Measurements from ENCODE around the gene FXR2. TPM values are rescaled to one million over a fixed set of nuclear protein-coding genes. Genes with fewer than 3 reads are reported as not detected.

FXR2 gene
- total and polyA plus RNA-seq, 9 of the 15 experiments (the other 6 are each of a cell fraction or from before 2014, with no cell fraction given): 2.0 to 49.3 (median 24.5) TPM

DNA sequence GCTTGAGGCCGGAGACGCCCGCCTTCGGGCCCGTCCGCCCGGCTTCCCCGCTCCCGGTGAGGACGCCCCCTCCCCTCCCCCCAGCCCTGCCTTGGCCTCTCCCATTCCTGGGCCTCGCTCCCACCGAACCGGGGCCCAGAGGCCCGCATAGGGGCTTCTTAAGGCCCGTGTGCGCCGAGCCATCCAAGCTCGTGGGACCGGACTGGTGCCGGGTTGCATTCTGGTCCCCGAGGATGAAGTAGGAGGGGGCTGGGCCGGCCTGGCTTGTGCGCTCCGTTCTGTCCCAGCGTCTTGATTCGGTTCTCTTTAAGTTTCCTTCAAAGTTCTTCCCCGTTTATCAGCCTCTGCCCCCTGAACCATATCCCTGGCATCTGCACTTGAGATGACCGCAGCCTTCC is 52.5 kb downstream of the FXR2 start:
- Histone ChIP-seq H3K27me3 (ENCODE audit: control insufficient read depth in 2 of 2, insufficient read depth in 2 of 2, low read length in 2 of 2) (no peaks in the 10 kb centered on the region), H3K4me1 (replicated peaks in 1 of 2; ENCODE audit: control insufficient read depth in 2 of 2, insufficient read depth in 2 of 2, low read length in 2 of 2) (peaks cover 10 to 47% of the 10 kb centered on the region in 2 experiments; a peak in 4 of 5 replicates), H3K27ac (ENCODE audit: extremely low read depth, low read depth, low read length) (peak overlapping the region; percentile 81), H3K4me3 (peak overlapping the region; percentile 76), H2AFZ (ENCODE audit: low read depth, low read length) (no peak overlapping the region), H4K20me1 (replicated peaks; ENCODE audit: control insufficient read depth, insufficient read depth, low read length) (no peaks in the 10 kb centered on the region), H3K79me2 (ENCODE audit: control insufficient read depth, insufficient read depth, low read length) (peaks cover 33% of the 10 kb centered on the region), H3K36me3 (ENCODE audit: control insufficient read depth, insufficient read depth, low read length) (peaks cover 43% of the 10 kb centered on the region; the same call in 2 of the 3 replicates), H3K9me1 (ENCODE audit: control insufficient read depth, insufficient read depth, low read length) (no peaks in the 10 kb centered on the region), H3K4me2 (ENCODE audit: insufficient read depth, low read length) (peak overlapping the region; percentile 98), H3K9ac (ENCODE audit: insufficient read depth in 1 of 2, low read depth in 2 of 2, low read length in 2 of 2) (peak overlapping the region; percentile 85 to 95), H3K9me3 (replicated peaks; ENCODE audit: control insufficient read depth, insufficient read depth, low read depth, low read length) (no peaks in the 10 kb centered on the region)
- TSS peak; percentile 64 for BruUV-seq (replicated peaks)
- ChIA-PET POLR2A (no interaction called here), CTCF (ENCODE audit: low intra/inter-chr PET ratio) (interaction anchor here (1.4 kb wide), 1 partner anchor 126 kb away, joined by 4 read pairs; the partner anchor contains the start of genes TP53 and WRAP53)
- FAIRE-seq (no peak), ATAC-seq (peak; percentile 20), DNase-seq (ENCODE audit: extremely low read depth in 1 of 4, low spot score in 3 of 4) (peak in 2 of 4 experiments; percentile 56 to 60)
- TF ChIP-seq KDM2B (CRISPR knock-in tag; IDR thresholded peaks at IDR 0.05) (no peak), KLF10 (CRISPR knock-in tag; IDR thresholded peaks at IDR 0.05) (no peak), KDM5B (IDR thresholded peaks at IDR 0.05; ENCODE audit: insufficient replicate concordance, low read depth, low read length) (peak; percentile 7)
- intact Hi-C loops (cut with micrococcal nuclease): loop anchor here (5.0 kb wide), 1 partner anchor 205 kb away; the partner anchor contains the start of gene TMEM95
- in situ Hi-C loops (cut with MboI): loop anchor here (25.0 kb wide), 1 partner anchor 525 kb away; the partner anchor contains the start of genes SLC16A11 and SLC16A13
- WGBS (ENCODE audit: insufficient coverage, low coverage, missing lambda C conversion rate): 0% methylated on average over 14 of the region's 28 CpGs

DNA sequence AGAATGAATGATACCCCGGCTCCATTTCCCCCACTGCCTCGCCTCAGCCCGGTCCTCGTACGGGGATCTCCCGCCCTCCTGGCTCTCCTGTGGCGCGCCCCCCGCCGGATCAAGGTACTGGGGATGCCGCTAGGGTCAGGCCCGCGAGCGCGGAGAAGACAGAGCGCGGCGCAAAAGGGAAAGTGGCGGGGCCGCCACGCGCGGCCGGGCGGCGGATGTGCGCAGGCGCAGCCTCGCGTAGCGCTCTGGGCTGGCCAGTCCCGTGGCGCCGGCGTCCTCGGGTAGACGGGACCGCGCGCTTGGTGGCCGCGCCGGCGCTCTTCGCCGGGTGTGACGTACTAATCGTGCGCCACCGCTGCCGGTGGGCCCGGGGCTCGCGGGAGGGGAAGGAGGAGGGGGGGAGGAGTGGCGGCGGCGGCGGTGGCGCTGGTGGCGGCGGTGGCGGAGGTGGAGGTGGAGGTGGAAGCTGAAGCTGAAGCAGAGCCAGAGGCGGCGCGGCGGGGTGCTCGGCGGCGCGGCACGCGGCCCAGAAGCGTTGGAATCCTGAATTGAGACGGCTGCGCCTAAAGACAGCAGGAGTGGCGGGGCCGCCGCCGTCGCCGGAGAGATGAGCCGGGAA is 53.0 kb downstream of the FXR2 start, which contains the start of gene SENP3:
Gene SENP3 (plus strand): TSS at position 331 of the 619 bp plus-strand sequence. CDS start 1,158 bp downstream, outside the sequence.
- peak within 1 kb of the TSS; percentile 81 for H3K27ac ChIP-seq (ENCODE audit: extremely low read depth, low read depth, low read length)
- no peaks in the 10 kb centered on the region for H3K27me3 ChIP-seq (ENCODE audit: control insufficient read depth in 2 of 2, insufficient read depth in 2 of 2, low read length in 2 of 2)
- no TSS peak for BruUV-seq (replicated peaks)
- ATAC-seq (peak; percentile 94), FAIRE-seq (peak; percentile 52), DNase-seq (ENCODE audit: extremely low read depth in 1 of 4, low spot score in 3 of 4) (peak; percentile 90 to 95 (median 90))
- in situ Hi-C loops (cut with MboI) (loop anchor here (25.0 kb wide), 1 partner anchor 524 kb away; the partner anchor contains the start of genes SLC16A11 and SLC16A13), intact Hi-C loops (cut with micrococcal nuclease) (loop anchor here (1.0 to 5.0 kb wide), 3 partner anchors 47 to 204 kb away; partner anchors contain the start of genes POLR2A and TMEM95)
- H3K36me3 ChIP-seq (ENCODE audit: control insufficient read depth, insufficient read depth, low read length): peaks cover 38% of the 10 kb centered on the region; the same call in 2 of the 3 replicates
- H3K9me1 ChIP-seq (ENCODE audit: control insufficient read depth, insufficient read depth, low read length): no peaks in the 10 kb centered on the region
- no peaks in the 10 kb centered on the region for H4K20me1 ChIP-seq (replicated peaks; ENCODE audit: control insufficient read depth, insufficient read depth, low read length)
- H3K79me2 ChIP-seq (ENCODE audit: control insufficient read depth, insufficient read depth, low read length): peaks cover 33% of the 10 kb centered on the region
- H3K4me1 ChIP-seq (replicated peaks in 1 of 2; ENCODE audit: control insufficient read depth in 2 of 2, insufficient read depth in 2 of 2, low read length in 2 of 2): peaks cover 10 to 52% of the 10 kb centered on the region in 2 experiments; a peak in 4 of 5 replicates
- H3K9ac ChIP-seq (ENCODE audit: insufficient read depth in 1 of 2, low read depth in 2 of 2, low read length in 2 of 2): peak within 1 kb of the TSS; percentile 85 to 95
- ChIA-PET CTCF (ENCODE audit: low intra/inter-chr PET ratio) (interaction anchor here (0.6 to 2.3 kb wide), 3 partner anchors 47 to 1937 kb away, joined by 3 to 16 read pairs (median 4); partner anchors contain the start of genes TP53 and WRAP53), POLR2A (interaction anchor here (1.1 kb wide), 1 partner anchor 155 kb away, joined by 4 read pairs; no protein-coding TSS in a partner anchor)
- H3K9me3 ChIP-seq (replicated peaks; ENCODE audit: control insufficient read depth, insufficient read depth, low read depth, low read length): no peaks in the 10 kb centered on the region
- peak within 1 kb of the TSS; percentile 90 for H2AFZ ChIP-seq (ENCODE audit: low read depth, low read length)
- 2% methylated on average over 23 of the region's 82 CpGs for WGBS (ENCODE audit: insufficient coverage, low coverage, missing lambda C conversion rate)
- peak within 1 kb of the TSS; percentile 76 for H3K4me3 ChIP-seq
- H3K4me2 ChIP-seq (ENCODE audit: insufficient read depth, low read length): peak within 1 kb of the TSS; percentile 98
- TF ChIP-seq RBFOX2 (IDR thresholded peaks at IDR 0.05; ENCODE audit: low read depth, low read length) (peak; percentile 86), SMAD4 (CRISPR knock-in tag; conservative IDR thresholded peaks at IDR 0.05) (no peak)

Data from K562 (cell line).